NCI-H82 treated with DMSO at 0.1 percent for 48 hours (cell line): Measurements from ENCODE around the gene RBM44.
"Not testable (repeated sequence)": the region's sequence is repeated elsewhere in the genome, so short reads cannot be mapped to it uniquely, and the experiment has no call there.

Source experiments
- DNase-seq: peaks from one replicate; lab custom pipeline; 2025; ENCODE audit not compliant: unreplicated experiment; lab: John Stamatoyannopoulos, UW

The RBM44 gene

DNA sequence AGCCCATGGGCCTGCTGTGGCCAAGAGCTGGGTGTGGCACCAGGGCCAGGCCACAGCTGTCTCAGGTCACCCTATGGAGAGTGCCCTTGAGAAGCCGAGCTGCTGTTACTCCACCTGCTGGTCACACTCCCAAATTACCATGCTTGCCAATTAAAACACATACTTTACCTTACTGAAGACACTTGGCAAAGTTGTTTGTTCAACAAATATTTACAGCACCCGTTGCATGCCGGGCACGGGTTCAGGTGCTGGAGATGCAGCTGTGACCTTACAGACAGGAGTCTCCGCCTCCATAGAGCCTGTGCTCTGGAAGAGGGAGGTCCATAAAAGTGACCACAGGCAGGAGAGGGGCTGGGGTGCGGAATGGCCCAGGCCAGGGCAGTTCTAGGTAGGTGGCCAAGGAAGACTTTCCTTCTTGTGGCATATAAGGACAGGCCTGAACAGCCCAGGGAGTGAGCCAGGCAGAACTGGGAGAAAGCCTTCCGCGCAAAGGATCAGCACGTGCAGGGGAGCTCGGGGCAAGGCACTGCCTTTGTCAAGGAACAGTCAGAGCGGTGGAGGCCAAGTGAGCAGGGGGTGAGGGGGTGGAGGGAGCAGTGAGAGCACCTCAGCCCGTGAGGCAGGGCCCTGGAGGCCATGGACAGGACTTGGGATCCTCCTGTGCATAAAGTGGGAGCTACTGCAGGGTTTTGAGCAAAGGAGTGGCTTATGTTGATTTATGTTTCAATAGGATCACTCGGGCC lies 23.6 kb upstream of the RBM44 start:
- peak; percentile 19 for DNase-seq

DNA sequence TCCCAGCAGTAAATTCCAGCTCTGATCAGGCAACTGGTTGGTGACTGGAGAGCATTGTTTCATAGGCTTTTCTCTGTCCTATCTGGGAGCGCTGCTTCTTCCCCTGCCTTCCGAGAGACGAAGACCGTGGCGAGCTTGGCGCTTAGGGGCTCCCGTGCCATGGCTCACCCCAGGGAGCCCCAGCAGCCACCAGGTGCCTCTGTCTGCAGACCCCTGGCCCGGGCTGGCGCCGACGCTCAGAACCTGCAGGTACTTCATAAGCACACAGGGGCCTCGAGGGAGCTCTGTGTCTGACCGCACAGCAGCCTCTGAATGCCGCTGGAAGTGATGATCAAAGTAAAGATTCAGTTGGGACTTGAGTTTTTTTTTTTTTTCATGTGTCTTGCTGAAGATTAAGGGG lies 19.1 kb upstream of the RBM44 start:
- DNase-seq = no peak

DNA sequence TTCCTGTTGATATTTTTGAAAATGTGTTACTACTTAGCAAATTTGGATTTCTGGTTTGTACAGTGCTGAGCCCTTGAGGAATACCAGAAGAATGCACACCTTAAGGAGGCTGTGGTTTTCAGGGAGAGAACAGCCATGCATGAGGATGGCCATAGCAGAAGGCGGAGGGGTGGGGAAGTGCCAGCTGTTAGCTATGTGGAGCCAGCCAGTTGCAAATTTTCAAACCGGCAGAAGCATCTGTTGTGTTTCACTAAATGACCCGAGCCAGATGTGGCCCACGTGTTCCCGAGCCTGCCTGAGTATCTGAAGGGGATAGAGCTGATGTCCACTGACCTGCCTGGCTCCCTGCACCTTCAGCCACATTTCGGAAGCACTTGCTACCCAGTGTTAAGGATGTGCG lies 16.4 kb upstream of the RBM44 start:
- no peak for DNase-seq

DNA sequence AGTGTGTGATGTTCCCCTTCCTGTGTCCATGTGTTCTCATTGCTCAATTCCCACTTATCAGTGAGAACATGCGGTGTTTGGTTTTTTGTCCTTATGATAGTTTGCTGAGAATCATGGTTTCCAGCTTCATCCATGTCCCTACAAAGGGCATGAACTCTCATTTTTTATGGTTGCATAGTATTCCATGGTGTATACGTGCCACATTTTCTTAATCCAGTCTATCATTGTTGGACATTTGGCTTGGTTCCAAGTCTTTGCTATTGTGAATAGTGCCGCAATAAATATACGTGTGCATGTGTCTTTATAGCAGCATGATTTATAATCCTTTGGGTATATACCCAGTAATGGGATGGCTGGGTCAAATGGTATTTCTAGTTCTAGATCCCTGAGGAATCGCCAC lies 14.9 kb upstream of the RBM44 start:
- DNase-seq = not testable (repeated sequence)

DNA sequence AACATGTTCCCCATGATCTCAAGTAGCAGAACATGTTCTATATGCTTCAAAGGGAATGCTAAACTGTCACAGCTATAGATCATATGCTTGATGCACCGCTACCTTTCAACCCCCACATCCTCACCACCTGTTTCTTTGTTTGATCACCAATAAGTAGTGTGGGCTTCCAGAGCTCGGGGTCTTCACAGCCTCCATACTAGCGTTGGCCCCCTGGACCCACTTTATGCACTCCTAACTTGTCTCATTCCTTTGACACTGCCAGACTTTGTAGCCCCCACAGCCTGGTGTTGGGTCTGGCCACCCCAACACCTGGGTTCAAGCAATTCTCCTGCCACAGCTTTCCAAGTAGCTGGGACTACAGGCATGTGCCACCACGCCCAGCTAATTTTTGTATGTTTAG lies 11.6 kb upstream of the RBM44 start:
- no peak for DNase-seq

DNA sequence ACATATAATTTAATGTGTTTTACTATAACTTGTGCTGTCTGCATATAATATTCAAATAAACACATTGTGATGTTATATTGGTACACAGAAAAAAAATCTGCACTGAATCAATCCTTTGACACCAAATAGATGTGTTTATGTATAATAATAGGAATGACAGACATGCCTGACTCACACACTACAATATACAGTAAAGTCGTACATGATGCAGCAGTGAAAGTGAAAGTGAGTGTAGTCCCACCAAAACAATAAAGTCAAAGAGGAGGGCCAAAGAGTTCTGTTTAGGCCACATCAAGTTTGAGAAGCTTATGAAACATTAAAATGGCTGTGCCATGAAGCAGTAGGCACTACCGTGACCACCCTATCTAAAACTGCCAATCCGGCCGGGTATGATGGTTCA lies 8.2 kb upstream of the RBM44 start:
- no peak for DNase-seq

DNA sequence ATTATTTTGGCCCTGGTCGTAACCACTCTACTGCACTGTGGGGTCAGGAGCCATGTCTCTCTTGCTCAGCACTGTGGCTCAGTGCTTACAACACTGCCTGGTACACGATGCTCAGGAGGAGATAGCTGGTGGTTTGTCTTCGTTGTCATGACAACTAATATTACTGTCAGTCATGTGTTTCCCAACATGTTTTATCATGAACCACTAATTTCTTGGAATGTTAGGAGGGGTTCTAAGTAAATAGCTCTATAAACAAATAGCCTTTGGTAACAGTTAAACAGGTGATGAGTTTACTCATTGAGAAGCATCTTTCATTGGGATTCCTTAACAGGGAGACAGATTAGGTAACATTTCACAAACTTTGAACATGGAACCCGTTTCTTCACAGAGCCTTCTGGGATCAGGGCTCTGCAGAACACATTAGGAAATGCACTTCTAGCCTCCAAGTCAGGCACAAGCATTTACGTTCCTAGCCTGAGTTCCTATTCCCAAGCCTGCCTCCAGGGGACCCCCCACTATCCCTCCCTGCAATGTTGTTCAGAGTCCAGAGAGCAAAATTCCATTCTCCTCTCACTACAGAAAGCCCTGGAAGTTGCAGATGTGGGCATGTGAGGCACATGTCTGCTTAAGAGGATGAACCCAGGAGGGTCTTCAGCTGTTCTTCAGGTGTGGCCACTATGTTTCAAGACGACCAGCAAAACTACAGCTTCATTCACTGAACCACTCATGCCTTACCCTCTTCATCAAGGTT lies 6.4 kb upstream of the RBM44 start:
- no peak for DNase-seq

- no peak for DNase-seq
These were observed 1.3 kb upstream of the RBM44 start for GRCh38 chr2:237797253-237797652.

DNA sequence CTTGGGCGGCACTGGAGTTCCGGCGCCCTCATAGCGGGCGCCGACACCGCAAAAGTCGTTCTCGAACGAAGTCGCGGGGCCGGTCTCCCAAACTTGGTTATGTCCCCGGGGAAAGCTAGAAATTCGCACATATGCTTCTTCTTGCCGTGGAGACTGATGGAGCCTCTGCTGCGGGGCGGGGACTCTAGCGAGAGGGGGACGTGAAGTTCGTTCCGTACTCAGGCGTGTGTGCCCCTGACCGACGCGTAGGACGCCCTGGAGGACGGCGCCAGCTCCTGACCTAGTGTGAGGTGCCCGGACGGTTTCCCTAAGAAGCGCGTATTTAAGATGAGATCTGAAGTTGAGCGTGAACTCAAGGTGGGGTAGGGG lies 465 bp downstream of the RBM44 start:
- no peak for DNase-seq

GRCh38 chr2:237801466-237801865 lies 2.9 kb downstream of the RBM44 start:
- DNase-seq = no peak

- DNase-seq = no peak
These were observed 7.8 kb downstream of the RBM44 start for GRCh38 chr2:237806334-237806733.

DNA sequence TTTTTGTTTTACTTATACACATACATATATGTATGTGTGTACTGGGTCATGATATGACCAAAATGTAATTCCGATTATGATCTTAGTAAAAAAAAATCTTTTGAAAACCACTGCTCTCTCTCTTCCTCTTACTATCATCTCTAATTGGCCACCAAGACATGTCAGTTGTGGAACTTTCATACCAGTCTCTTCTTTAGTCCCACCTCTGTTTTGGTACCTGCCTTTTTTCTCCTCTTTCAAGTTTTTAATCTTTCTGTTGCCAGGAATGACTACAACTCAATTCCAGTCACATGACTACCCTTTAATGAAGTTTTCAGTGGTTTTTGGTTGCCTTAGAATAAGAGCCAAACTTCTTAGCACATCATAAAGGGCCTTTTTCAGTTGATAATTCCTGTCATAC lies 17.1 kb downstream of the RBM44 start:
- no peak for DNase-seq

- DNase-seq = peak; percentile 42
These were observed 18.0 kb downstream of the RBM44 start for GRCh38 chr2:237816531-237816930.

DNA sequence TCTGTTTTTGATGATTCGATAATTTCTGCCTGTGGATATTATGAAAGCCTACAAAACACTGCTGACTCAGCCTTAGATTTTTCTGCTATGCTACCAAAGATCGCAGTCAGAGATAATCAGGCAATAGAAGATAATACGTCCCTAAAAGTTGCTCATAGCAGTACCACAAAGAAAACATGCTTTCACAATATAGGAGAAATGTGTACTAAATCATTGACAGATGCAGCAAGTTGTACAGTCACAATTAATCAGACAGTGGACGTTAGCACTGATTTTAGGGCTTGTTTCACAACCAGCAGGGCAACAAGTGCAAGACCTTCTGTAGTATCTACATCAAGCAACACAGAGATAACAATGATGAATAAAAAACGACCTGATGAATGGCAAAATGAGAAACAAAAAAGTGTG lies 19.5 kb downstream of the RBM44 start:
- DNase-seq = no peak

DNA sequence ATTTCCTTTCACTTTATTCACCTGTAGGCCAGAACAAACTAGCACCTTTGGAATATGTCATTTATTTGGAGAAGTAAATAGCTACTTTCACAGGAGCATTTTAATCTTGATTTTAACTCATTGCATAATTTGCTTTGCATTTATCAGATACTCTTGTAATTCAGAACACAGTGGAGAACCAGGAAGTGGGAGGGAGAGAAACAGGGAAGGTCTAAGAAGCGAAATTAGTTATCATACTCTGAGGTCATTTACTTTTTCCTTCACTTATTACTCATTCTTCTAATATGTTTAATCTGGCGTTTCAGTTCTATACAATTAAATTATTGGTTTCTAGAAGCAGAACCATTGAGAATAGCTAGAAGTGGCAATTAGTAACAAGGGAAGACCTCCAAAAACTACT lies 20.7 kb downstream of the RBM44 start:
- DNase-seq = no peak

- no peak for DNase-seq
These were observed 21.8 kb downstream of the RBM44 start for GRCh38 chr2:237820421-237820820.

GRCh38 chr2:237823544-237823943 lies 25.0 kb downstream of the RBM44 start:
- DNase-seq = no peak

DNA sequence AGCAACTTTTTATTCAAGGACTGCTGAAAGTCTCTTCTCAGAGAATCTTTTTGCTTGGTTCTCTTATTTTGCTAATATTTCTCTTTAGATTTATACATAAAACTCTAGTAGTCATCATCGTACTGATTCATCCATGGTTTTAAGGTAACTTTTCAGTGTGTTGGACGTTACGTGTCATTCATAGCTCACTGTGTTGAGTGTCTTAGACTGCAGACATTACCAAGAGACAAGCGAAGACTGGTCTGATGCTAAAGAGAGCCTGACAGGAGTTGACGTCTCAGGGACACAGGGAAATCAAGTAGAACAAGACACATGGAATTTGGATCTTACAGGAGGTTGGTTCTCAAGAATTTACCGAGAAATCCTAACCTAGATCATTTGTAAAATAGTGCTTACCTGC lies 25.5 kb downstream of the RBM44 start:
- DNase-seq = no peak

DNA sequence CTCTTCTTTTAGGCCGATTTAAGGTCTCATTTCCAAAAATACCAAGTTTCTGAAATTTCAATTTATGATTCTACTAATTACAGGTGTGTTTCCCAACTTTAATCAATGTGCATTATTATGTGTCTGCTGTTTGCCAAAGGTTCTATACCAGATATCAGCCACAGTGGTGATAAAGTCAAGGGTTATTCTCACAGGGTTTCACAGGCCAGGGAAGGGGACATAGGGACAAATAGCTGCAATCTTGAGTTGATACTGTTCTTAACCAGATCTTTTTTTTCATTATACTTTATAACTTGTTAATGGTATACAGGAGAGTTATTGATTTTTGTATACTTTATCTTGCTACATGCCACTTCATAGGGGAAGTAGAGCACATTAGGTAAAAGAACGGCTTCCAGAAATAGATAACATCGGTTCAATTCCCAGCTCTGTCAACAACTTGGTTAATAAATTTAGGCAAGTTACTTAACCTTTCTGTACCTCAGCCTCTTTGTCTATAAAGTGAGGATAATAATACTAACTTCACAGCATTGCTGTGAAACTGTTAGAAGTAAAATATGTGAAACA lies 28.9 kb downstream of the RBM44 start:
- no peak for DNase-seq

DNA sequence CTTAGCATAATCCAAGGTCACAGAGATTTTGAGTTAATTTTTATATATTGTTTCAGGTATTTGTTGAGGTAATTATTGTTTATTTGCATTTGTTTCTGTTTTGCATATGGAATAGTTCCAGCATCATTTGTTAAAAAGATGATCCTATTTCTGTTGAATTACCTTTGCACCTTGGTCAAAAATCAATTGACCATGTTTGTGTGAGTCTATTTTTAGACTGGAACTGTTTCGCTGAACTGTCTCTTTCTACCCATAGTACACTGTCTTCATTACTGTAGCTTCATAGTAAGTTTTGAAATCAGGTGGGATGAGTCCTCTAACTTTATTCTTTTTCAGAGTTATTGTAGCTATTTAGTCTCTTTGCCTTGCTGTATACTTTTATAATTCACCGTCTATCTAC lies 31.9 kb downstream of the RBM44 start:
- DNase-seq = no peak

- DNase-seq = no peak
These were observed 35.0 kb downstream of the RBM44 start for GRCh38 chr2:237833546-237833945.

GRCh38 chr2:237835372-237835771 lies 36.8 kb downstream of the RBM44 start:
- no peak for DNase-seq
